KOPT-K1 (cell line): ENCODE data around the gene PRSS36.
"Not testable (repeated sequence)": the region's sequence is repeated elsewhere in the genome, so short reads cannot be mapped to it uniquely, and the experiment has no call there.

ENCODE experiments used
- H3K27ac ChIP-seq: fragments of 200-600 bp; sonication (generic); 2 replicates; pipeline ENCODE4 v1.5.1; 2016; ENCODE audit warnings: antibody characterized with exemption, mild to moderate bottlenecking, low read depth, low read length; ENCODE audit not compliant: poor library complexity, severe bottlenecking
- H3K36me3 ChIP-seq: fragments of 200-600 bp; sonication (generic); 2 replicates; pipeline ENCODE4 v1.5.1; 2017; ENCODE audit warnings: antibody characterized with exemption, mild to moderate bottlenecking, low read length, moderate library complexity; ENCODE audit not compliant: insufficient read depth
- H3K9me3 ChIP-seq: fragments of 200-600 bp; sonication (generic); 2 replicates; pipeline ENCODE4 v1.5.1; 2017; ENCODE audit warnings: antibody characterized with exemption, low read length, mild to moderate bottlenecking; ENCODE audit not compliant: insufficient read depth, poor library complexity, severe bottlenecking

Gene PRSS36

DNA sequence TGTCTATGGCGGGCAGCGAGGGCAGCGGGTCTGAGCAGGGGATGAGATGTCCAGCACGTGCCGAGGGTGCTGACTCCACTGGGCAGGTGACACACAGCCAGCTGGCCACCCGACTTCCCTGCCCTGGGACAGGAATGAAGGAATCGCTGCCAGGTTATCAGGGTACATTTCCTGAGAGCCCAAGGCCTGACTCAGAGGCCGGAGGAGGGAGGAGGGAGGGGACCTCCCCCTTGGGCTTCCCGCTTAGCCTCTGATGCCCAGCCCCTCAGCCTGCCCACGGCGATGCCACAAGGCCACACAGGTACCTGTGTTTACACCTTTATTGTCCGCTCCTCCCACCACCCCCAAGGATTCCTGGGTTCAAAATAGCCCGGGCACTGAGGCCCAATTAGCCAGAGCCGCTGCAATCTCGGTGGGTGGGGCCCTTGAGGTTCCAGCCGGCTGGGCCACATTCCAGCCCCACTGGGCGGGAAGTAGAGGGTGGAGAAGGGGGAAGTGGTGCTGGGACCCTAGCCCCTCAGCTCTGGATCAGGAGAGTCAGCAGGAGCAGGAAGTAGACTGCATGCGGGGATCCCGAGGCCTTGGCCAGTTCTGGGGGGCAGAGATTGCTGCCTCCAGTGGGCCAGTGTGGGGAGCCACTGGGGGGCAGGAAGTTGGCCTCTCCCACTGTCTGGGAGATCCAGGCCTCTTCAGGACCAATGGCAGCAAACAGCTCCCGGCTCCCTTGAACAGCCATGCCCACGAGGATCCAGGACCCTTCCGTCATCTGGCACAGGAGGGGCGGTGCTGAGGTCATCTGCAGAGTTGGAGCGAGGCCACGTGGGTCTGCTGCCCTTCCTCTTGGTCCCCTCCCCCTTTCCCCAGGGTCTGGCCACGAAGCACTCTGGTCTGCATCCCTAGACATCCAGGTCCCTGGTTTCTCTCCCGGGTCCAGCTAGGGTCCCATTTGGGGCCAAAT, 11.0 kb downstream of the PRSS36 start:
- Histone ChIP-seq H3K27ac (no peak overlapping the region), H3K36me3 (no peaks in the 10 kb centered on the region), H3K9me3 (no peaks in the 10 kb centered on the region)

DNA sequence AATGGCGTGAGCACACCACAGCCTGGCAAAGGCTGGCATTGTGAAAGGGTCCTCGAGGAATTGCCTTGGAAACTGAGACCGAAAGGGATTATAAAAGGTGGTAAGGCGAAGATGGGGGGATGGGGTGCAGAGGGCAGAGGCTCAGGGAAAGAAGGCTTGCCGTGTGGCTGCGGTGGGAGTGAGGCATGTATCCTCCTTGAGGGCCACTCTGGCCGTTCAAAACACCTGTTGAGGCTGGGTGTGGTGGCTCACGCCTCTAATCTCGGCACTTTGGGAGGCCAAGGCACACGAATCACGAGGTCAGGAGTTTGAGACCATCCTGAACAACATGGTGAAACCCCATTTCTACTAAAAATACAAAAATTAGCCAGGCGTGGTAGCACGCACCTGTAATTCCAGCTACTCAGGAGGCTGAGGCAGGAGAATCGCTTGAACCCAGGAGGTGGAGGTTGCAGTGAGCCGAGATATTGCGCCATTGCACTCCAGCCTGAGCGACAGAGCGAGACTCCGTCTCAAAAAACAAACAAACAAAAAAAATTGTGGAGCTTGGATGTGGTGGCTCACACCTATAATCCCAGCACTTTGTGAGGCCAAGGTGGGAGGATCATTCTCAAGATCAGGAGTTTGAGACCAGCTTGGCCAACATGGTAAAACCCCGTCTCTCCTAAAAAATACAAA, 12.9 kb downstream of the PRSS36 start:
- not testable (repeated sequence) for H3K27ac ChIP-seq, H3K9me3 ChIP-seq, H3K36me3 ChIP-seq

DNA sequence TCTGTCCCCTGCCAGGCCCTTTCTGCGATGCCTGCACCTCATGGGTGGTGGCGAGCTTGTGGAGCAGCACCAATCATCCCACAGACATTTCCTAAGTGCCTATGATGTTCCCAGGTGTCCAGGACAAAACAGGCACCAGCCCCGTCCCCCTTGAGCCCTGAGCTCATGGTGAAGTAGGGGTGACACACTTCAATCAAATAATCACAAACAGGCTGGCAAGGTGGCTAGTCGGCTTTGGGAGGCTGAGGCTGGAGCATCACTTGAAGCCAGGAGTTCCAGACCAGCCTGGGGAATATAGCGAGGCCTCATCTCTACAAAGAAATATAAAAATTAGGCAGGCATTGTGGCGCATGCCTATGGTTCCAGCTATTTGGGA, 13.6 kb downstream of the PRSS36 start:
- Histone ChIP-seq H3K27ac (no peak overlapping the region), H3K36me3 (peaks cover 8% of the 10 kb centered on the region), H3K9me3 (no peaks in the 10 kb centered on the region)

DNA sequence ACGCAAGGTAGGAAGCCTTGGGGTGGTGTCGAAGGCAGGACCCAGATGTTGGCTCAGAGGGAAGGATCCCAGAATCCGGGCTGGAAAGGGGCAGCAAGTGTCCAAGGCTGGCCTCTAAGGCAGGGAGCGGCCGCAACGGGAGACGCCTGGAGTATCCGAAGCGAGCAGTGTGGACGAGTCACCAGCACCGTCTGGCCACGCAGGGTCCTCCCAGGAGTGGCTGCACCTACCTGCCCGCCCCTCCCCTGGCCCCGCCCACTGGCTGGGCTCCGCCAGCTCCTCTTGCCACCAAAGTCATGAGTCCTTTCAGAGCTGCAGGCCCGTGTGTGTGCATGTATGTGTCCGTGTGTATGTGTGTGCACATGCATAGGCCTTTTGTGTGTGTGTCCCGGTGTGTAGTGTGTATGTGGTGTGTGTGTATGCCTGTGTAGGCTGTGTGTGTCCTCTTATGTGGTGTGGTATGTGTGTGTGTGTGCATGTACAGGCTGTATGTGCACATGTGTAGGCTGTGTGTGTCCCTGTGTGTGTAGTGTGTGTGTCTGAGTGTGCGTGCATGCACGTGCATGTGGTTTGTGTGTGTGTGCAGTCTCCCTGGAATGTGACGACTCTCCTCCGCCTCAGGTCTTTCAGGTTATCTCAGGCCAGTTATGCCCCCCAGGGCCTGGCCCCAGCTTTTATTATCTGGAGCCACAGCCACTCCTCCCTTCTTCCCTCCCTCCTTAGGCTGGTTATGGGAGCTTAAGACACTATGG, 14.2 kb downstream of the PRSS36 start, which contains the start of gene PRSS8:
Gene PRSS8 (minus strand): TSS at position 193 of the 752 bp plus-strand sequence. CDS start 229 bp downstream, outside the sequence.
- no peak within 1 kb of the TSS for H3K27ac ChIP-seq
- H3K36me3 ChIP-seq, result peaks cover 14% of the 10 kb centered on the region
- H3K9me3 ChIP-seq, result no peaks in the 10 kb centered on the region

DNA sequence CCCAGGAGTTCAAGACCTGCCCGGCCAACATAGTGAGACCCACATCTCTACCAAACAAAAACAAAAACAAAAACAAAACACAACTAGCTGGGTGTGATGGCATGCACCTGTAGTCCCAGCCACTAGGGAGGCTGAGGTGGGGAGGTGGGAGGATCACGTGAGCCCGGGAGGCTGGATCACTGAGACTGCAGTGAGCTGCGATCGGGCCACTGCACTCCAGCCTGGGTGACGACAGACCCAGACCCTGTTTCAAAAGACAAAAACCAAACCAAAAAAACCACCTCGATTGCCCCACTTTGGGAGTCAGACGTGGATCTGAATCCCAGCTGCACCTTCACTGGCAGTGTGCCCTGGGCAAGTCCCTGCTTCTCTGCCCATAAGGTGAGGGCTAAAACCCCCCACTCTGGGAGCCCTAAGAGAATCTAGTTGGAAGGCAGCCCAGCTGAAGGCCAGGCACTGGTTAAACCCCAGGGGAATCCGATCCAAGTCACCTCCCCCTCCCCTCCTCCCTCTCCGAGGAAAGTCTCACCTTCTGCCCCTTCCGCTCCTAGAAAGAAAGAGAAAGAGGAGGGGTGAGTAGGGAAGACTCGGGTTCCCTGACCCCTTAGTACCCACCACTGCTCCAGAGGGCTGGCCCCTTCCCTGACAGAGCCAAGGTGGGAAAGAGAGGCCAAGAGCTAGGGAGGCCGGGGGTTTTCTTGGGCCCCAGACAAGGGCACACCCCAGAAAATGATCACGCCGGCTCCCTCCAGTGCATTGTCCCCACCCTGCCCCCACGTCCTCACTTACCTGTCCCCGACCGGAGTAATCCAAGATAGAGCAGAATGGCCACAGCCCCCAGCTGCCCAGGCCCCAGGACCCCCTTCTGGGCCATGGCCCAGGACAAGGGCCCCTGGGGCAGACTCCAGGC, 15.0 kb downstream of the PRSS36 start:
- peaks cover 22% of the 10 kb centered on the region for H3K36me3 ChIP-seq
- no peak overlapping the region for H3K27ac ChIP-seq
- no peaks in the 10 kb centered on the region for H3K9me3 ChIP-seq

DNA sequence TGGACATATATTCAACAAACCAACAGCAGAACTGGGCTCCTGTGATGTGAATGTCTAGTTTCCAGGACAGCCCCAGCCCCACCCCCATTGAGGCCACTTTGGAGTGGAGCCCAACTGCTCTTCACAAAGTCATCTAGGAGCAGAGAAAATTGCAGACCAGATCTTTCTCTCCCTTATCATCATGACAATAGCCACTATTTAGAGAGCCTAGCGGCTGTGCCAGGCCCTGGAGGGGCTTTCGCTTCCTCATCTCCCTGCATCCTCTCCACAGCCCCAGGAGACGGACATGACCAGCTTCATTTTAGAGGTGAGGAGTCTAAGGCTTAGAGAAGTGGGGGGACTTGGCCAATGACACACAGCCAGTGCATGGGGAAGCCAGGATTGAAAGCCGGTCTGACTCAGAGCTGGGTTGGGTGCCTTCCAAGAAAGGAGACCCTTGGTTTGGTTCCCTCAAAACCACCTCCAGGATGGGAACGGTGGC, 15.7 kb downstream of the PRSS36 start:
- H3K9me3 ChIP-seq, result no peaks in the 10 kb centered on the region
- no peak overlapping the region for H3K27ac ChIP-seq
- H3K36me3 ChIP-seq, result peaks cover 30% of the 10 kb centered on the region

DNA sequence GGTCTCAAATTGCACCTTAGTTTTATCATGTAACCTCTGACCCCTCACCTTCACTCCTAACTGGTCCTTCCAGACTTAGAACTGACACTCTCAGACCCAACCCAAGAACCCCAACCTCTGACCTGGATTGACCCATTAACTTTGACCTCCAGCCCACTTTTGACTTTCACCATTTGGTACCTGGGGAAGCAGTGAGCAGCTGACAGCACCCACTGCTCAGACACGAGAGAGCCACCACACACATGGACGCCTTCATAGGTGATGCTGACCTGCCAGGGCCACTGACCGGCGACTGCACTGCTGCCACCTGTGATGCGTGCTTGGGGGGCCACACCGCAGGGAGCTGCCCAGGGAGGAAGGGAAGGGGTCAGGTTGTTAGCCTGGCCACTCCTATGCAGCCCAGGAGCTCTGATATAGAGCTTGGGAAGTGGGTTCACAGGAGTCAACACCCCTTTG, 16.8 kb downstream of the PRSS36 start:
- H3K36me3 ChIP-seq, result peaks cover 31% of the 10 kb centered on the region
- H3K27ac ChIP-seq, result no peak overlapping the region
- no peaks in the 10 kb centered on the region for H3K9me3 ChIP-seq

DNA sequence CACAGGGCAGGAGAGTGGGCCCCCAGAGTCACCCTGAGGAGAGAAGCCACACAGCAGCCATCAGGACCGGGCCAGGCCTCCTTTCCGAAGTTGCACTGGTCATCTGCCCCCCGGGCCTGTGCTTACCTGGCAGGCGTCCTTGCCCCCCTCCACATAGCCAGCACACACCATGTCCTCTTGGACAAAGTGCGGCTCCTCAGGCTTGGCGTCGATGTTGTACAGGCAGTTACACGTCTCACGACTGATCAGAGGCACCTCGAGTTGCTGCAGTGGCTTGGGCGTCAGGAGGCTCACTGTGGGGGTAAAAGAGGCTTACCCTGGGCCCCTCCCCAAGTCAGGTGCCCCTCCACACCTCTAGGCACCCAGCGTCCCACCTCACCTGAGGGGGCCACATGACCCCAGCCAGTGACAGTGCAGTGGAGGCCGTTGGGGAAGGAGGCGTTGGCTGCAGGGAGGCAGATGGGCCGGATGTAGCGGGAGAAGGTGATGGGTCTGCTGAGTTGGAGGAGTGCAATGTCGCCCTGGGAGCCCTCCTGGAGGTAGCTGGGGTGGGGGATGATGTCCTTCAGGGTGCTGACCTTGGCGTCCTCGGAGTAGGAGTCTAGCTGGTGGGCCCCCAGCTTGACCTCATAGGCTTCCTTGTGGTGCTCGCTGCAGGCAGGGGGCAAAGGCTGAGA, 17.4 kb downstream of the PRSS36 start:
- no peak overlapping the region for H3K27ac ChIP-seq
- peaks cover 37% of the 10 kb centered on the region for H3K36me3 ChIP-seq
- no peaks in the 10 kb centered on the region for H3K9me3 ChIP-seq

DNA sequence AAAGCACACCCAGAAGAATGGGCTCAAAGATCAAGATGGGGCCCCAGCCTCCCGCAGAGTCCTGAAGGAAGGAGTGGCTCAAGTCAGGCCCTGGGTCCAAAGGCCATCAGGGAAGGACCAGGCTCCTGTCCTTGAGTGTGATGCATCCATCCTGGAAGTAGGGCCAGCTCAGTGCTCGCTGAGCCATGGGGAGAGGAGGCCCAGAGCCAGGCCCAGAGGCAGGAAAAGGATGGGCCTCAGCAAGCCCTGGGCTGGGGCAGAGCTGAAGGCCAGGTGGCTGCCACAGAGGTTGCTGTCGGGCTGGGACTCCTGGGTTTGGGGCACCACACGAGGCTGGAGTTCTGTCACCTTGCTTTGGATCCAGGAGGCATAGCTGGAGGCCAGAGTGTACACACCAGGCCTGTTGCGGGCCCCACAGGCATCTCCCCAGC, 18.0 kb downstream of the PRSS36 start:
- H3K9me3 ChIP-seq, result no peaks in the 10 kb centered on the region
- H3K36me3 ChIP-seq, result peaks cover 43% of the 10 kb centered on the region
- H3K27ac ChIP-seq, result no peak overlapping the region

DNA sequence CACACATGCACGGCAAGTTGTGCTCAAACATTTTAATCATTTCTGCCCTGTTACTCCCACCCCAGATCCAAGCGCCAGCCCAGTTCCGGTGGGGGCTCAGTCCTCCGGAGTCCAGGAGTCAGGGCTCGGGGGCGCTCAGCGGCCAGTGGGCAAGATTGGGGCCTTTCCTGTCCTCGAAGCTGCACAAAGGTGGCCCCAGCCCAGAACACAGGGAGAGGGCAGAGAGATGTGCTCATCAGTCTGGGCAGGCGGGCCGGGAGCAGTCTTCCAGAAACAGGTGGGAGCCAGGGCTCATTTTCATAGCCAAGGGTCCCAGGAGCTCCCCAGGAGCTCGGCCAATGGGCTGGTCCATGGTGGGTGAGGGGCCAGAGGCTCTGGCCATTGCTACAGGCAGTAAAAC, 18.4 kb downstream of the PRSS36 start:
- H3K36me3 ChIP-seq, result peaks cover 48% of the 10 kb centered on the region
- H3K27ac ChIP-seq, result no peak overlapping the region
- H3K9me3 ChIP-seq, result no peaks in the 10 kb centered on the region

DNA sequence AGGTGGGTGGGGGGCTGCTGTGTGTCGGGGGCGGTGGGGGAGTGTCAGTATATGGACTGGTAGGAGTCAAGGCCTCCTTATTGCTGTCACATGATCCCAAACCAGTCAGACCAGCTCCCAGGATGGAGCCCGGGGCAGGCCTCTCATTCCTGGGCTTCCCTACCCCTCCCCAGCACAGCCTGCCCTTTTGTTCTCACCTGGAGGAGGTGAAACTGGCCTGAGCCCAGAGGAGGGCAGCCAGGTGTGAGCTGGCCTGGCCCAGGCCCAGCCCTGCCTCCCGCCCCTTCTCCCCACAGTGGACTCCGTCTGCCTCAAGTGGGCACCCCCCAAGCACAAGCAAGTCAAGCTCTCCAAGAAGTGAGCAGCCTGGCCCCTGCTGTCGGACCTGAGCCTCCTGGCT, 19.0 kb downstream of the PRSS36 start:
- H3K36me3 ChIP-seq, result peaks cover 48% of the 10 kb centered on the region
- H3K27ac ChIP-seq, result no peak overlapping the region
- H3K9me3 ChIP-seq, result no peaks in the 10 kb centered on the region

DNA sequence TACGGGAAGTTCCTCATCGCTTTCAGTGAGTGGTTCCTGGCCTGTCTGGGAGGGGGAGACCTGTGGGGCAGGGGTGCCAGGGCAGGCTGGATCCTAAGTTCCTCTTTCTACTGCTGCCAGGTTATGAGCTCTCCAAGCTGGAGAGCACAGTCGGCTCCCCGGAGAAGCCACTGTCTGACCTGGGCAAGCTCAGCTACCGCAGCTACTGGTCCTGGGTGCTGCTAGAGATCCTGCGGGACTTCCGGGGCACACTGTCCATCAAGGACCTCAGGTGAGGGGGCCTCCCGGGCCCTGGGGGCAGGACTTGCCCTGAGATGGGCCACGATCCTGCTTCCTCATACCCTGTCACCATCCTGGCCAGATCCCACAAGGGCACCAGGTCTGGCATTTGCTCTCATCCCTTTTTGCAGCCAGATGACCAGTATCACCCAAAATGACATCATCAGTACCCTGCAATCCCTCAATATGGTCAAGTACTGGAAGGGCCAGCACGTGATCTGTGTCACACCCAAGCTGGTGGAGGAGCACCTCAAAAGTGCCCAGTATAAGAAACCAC, 19.5 kb downstream of the PRSS36 start:
- Histone ChIP-seq H3K36me3 (peaks cover 48% of the 10 kb centered on the region), H3K27ac (no peak overlapping the region)

DNA sequence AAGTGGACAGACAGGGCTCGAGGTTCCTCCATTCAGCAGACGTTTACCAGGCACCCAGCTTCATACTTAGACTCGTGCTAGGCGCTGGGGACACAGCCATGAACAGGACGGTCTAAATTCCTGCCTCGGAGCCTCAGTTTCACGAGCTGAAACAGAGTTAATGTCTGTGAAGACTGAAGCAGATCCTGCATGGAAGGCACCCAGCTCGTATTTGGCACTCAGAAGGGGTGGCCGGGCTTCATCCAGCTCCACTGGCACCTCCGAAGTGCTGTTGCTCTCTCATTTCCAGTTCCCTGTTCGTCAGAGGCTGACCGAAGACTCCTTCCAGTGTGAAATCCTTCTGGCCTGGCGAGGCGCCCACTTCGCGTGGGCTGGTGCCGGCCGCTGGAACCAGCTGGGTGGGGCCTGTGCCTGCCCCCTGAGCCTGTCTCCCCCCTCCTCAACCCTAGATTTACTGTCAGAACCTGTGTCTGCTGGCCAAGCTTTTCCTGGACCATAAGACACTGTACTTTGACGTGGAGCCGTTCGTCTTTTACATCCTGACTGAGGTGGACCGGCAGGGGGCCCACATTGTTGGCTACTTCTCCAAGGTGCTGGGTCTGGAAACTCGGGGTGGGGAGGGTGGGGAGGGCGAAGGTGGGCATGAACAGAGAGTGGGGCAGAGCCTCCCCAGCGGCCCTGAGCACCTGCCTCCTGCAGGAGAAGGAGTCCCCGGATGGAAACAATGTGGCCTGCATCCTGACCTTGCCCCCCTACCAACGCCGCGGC, 20.1 kb downstream of the PRSS36 start:
- Histone ChIP-seq H3K36me3 (peaks cover 48% of the 10 kb centered on the region), H3K27ac (no peak overlapping the region), H3K9me3 (no peaks in the 10 kb centered on the region)

More for the DNA sequence above, 19.5 kb downstream of the PRSS36 start:
- no peaks in the 10 kb centered on the region for H3K9me3 ChIP-seq
